ENCODE data around the gene FOSL2. TPM values are rescaled to one million over a fixed set of nuclear protein-coding genes. Genes with fewer than 3 reads are reported as not detected.

FOSL2 gene
- polyA plus RNA-seq, 3 donors, result 19.3 to 174 (median 113) TPM

DNA sequence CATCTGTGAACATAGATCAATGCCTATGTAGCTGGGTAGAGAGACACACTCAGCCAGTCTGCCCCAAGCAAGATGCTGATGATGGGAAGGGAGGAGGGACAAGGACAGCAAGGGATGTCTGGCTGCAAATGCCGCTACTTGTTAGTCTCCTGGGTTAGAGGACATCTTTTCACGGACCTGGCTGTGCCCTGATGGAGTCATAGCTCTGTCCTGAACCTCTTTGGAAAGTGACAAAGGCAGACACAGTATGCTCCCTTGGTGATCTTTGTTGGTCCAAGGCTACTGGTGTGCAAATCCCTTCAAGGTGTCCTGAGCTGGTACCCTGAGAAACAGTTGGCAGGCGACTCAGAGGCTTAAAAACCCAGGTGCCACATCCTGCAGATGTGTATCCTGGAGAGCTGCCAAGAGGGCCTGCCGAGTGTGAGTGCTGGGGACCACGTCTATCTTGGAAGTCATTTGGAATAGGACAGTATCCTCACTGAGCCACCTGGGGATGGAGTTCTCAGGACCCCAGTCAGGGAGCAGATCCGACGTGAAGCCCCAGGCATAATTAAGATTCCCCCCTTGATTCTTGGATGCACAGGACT, 10.8 kb downstream of the FOSL2 start:
- H3K27ac ChIP-seq (ENCODE audit: low read depth, low read length), result no peak overlapping the region
- WGBS, 3 donors, result 63 to 66% (median 64%) methylated on average over 7 of the region's 7 CpGs

DNA sequence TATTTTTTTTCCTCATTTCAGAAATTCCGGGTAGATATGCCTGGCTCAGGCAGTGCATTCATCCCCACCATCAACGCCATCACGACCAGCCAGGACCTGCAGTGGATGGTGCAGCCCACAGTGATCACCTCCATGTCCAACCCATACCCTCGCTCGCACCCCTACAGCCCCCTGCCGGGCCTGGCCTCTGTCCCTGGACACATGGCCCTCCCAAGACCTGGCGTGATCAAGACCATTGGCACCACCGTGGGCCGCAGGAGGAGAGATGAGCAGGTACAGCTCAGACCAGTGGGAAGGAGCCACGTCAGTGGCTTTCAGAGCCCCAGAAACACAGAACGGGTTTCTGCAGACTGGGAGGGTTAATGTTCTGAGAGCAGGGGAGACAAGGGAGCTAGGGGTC, 11.4 kb downstream of the FOSL2 start:
- H3K27ac ChIP-seq (ENCODE audit: low read depth, low read length), result no peak overlapping the region
- 91 to 95% (median 94%) methylated on average over 11 of the region's 11 CpGs for WGBS, 3 donors

DNA sequence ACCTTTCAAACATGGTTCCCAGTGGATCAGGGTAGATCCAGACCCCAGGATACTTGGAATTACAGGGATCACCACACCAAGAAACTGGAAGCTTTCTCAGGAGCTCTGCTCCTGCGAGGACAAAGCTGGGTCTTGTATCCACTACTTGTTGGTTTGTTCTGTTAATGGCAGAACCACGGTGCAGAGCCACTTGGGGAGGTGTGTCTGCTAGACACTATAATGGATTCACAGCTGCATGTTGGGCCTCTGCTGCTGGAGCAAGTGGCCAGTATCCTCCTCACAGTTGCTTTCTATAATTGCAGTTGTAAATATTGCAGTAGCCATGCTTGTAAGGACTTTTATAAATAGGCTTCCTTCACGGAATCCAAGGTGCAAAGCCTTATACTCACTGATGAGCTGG, 12.9 kb downstream of the FOSL2 start:
- no peak overlapping the region for H3K27ac ChIP-seq (ENCODE audit: low read depth, low read length)
- 88 to 92% (median 91%) methylated on average over 3 of the region's 3 CpGs for WGBS, 3 donors

DNA sequence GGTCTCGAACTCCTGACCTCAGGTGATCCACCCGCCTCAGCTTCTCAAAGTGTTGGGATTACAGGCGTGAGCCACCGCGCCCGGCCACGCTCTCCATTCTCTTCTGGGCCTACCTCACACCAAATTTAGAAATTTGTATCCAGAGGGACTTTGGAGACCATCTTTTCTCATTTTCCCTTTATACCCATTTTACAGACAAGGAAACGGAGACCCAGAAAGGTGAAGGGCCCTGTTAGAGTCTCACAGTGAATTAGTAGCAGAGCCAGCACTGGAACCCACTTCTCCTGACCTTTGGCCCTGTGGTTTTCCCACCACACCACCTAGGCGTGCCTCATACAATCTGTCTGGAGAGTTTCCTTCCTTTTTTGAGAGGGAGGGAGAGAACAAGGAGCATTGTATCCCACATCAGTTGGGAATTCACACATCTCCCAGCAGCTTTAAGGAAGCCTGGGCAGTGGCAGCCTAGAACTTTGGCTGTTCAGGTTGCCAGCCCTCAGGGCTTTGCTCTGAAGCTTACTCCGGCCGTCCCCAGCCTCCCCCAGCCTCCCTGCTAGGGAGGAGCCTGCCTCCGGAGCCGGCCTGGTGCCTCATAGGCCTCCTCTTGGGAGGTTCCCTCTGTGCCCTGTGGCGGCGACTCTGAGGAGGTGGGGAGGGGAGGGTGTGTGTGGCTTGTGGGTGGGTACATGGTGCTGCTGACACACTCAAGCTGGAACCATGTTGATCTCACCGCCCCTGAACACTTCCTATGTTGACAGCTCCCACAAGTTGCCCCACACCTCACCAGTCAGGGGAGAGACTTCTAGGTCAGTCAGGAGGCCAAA, 13.8 kb downstream of the FOSL2 start:
- H3K27ac ChIP-seq (ENCODE audit: low read depth, low read length), result no peak overlapping the region
- whole genome bisulfite sequencing, 3 donors, result 58 to 88% (median 63%) methylated on average over 16 of the region's 16 CpGs

GRCh38 chr2:28407131-28407975, 14.7 kb downstream of the FOSL2 start:
- H3K27ac ChIP-seq (ENCODE audit: low read depth, low read length), result no peak overlapping the region
- 76 to 91% (median 78%) methylated on average over 8 of the region's 8 CpGs for WGBS, 3 donors

- 81 to 85% (median 85%) methylated on average over 5 of the region's 5 CpGs for WGBS, 3 donors
- no peak overlapping the region for H3K27ac ChIP-seq (ENCODE audit: low read depth, low read length)
Observed at GRCh38 chr2:28407976-28408690, 15.5 kb downstream of the FOSL2 start.

DNA sequence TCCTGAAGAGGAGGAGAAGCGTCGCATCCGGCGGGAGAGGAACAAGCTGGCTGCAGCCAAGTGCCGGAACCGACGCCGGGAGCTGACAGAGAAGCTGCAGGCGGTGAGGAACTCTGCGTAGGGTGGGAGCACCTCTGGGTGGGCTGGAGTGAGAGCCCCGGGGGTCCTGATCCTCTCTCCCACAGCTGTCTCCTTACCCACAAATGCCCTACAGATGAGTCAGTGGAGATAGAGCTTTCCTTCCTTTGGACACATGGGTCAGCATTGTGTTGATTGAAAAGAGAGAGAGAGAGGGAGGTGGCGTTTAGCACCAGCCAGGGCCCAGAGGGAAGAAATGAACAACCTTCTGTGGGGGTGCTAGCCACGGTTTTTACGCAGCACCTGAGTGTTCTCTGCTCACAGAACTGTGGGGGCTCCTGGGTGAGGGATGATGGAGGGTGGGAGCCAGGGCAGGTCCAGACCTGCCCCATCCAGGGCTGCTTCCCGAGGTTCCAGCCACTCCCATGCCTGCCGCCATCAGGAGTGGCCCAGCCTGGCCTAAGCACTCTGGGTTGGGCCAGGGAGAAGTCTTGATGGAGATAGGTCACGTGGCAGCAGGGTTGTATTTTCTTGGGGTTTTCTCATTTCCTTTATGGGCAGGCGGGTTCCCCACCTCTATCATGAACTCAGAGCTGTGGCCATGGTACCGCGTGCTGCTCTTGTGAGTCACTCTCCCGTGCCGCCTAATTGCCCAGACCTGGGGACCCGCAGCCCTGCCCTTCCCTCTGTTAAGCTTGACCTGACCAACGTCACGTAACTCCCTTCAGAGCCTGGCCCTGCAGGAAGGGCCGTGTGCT, 16.3 kb downstream of the FOSL2 start:
- H3K27ac ChIP-seq (ENCODE audit: low read depth, low read length), result no peak overlapping the region
- WGBS, 3 donors, result 70 to 88% (median 73%) methylated on average over 26 of the region's 26 CpGs

- H3K27ac ChIP-seq (ENCODE audit: low read depth, low read length), result no peak overlapping the region
Observed at GRCh38 chr2:28411166-28411755, 18.6 kb downstream of the FOSL2 start.

DNA sequence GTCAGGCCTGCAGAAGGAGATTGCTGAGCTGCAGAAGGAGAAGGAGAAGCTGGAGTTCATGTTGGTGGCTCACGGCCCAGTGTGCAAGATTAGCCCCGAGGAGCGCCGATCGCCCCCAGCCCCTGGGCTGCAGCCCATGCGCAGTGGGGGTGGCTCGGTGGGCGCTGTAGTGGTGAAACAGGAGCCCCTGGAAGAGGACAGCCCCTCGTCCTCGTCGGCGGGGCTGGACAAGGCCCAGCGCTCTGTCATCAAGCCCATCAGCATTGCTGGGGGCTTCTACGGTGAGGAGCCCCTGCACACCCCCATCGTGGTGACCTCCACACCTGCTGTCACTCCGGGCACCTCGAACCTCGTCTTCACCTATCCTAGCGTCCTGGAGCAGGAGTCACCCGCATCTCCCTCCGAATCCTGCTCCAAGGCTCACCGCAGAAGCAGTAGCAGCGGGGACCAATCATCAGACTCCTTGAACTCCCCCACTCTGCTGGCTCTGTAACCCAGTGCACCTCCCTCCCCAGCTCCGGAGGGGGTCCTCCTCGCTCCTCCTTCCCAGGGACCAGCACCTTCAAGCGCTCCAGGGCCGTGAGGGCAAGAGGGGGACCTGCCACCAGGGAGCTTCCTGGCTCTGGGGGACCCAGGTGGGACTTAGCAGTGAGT, 19.4 kb downstream of the FOSL2 start:
- H3K27ac ChIP-seq (ENCODE audit: low read depth, low read length), result no peak overlapping the region
- 93 to 94% (median 94%) methylated on average over 26 to 27 of the region's 27 CpGs for WGBS, 3 donors

More at GRCh38 chr2:28411166-28411755, 18.6 kb downstream of the FOSL2 start:
- WGBS, 3 donors, result 90 to 94% (median 92%) methylated on average over 5 of the region's 5 CpGs

GRCh38 chr2:28412625-28413151, 20.0 kb downstream of the FOSL2 start:
- H3K27ac ChIP-seq (ENCODE audit: low read depth, low read length), result no peak overlapping the region
- 83 to 94% (median 85%) methylated on average over 6 of the region's 6 CpGs for WGBS, 3 donors

- 84% methylated on average over 20 of the region's 20 CpGs for WGBS, 3 donors
- H3K27ac ChIP-seq (ENCODE audit: low read depth, low read length), result no peak overlapping the region
Observed at GRCh38 chr2:28413152-28413898, 20.7 kb downstream of the FOSL2 start.

- 77 to 82% (median 77%) methylated on average over 7 of the region's 7 CpGs for WGBS, 3 donors
- no peak overlapping the region for H3K27ac ChIP-seq (ENCODE audit: low read depth, low read length)
Observed at GRCh38 chr2:28413899-28414295, 21.2 kb downstream of the FOSL2 start.

DNA sequence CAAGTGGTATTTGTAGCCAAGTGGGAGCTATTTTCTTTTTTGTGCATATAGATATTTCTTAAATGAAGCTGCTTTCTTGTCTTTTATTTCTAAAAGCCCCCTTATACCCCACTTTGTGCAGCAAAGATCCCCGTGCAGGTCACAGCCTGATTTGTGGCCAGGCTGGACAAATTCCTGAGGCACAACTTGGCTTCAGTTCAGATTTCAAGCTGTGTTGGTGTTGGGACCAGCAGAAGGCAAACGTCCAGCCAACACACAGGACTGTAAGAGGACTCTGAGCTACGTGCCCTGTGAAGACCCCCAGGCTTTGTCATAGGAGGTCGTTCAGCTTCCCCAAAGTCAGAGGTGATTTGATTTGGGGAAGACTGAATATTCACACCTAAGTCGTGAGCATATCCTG, 21.9 kb downstream of the FOSL2 start:
- 54 to 63% (median 61%) methylated on average over 5 of the region's 5 CpGs for WGBS, 3 donors
- H3K27ac ChIP-seq (ENCODE audit: low read depth, low read length), result no peak overlapping the region

GRCh38 chr2:28415010-28415409, 22.4 kb downstream of the FOSL2 start:
- no peak overlapping the region for H3K27ac ChIP-seq (ENCODE audit: low read depth, low read length)
- 51 to 78% (median 69%) methylated on average over 13 of the region's 13 CpGs for WGBS, 3 donors

- H3K27ac ChIP-seq (ENCODE audit: low read depth, low read length), result no peak overlapping the region
- WGBS, 3 donors, result 87 to 93% (median 90%) methylated on average over 3 of the region's 3 CpGs
Observed at GRCh38 chr2:28415715-28416114, 23.1 kb downstream of the FOSL2 start.

- WGBS, 3 donors, result 93 to 96% (median 93%) methylated on average over 3 of the region's 3 CpGs
- no peak overlapping the region for H3K27ac ChIP-seq (ENCODE audit: low read depth, low read length)
Observed at GRCh38 chr2:28419003-28419402, 26.3 kb downstream of the FOSL2 start.

Measured in adipose tissue (tissue), 3 donors.